Liver (tissue), 10 donors: ENCODE measurements around the gene ZNF783. TPM values are rescaled to one million over a fixed set of nuclear protein-coding genes. Genes with fewer than 3 reads are reported as not detected.

Experiments
- DNase-seq: peaks from one replicate; pipeline ENCODE4 v3.0.0-alpha.2; 2017; ENCODE audit warnings: low spot score
- H3K27ac ChIP-seq, 2 donors: one replicate each; pipeline ENCODE4 v1.7.0; 2013; ENCODE audit warnings: inconsistent platforms in 2 of 2, low read length in 2 of 2, control low read depth in 1 of 2, low read depth in 1 of 2, mild to moderate bottlenecking in 1 of 2
- H3K27me3 ChIP-seq, 4 donors: one replicate each; pipeline versions ENCODE4 v1.6.1 to v1.7.0; 2013; ENCODE audit warnings: low read length in 3 of 4, inconsistent platforms in 1 of 4, mild to moderate bottlenecking in 1 of 4, moderate library complexity in 1 of 4; ENCODE audit not compliant: control insufficient read depth in 4 of 4, insufficient read depth in 4 of 4
- H3K36me3 ChIP-seq, 4 donors: one replicate each; pipeline versions ENCODE4 v1.6.1 to v1.7.0; 2013; ENCODE audit warnings: low read length in 3 of 4, mild to moderate bottlenecking in 3 of 4, low read depth in 1 of 4, moderate library complexity in 1 of 4; ENCODE audit not compliant: control insufficient read depth in 4 of 4, insufficient read depth in 3 of 4
- H3K4me1 ChIP-seq, 4 donors: one replicate each; pipeline versions ENCODE4 v1.6.1 to v1.7.0; 2013; ENCODE audit warnings: low read length in 3 of 4, mild to moderate bottlenecking in 3 of 4, moderate library complexity in 1 of 4; ENCODE audit not compliant: control insufficient read depth in 4 of 4, insufficient read depth in 4 of 4
- H3K4me3 ChIP-seq, 3 donors: one replicate each; pipeline versions ENCODE4 v1.6.1 to v1.7.0; 2013; ENCODE audit warnings: low read length in 3 of 3, control low read depth in 1 of 3, low read depth in 1 of 3, mild to moderate bottlenecking in 1 of 3
- H3K9ac ChIP-seq, 2 donors: one replicate each; pipeline ENCODE4 v1.7.0; 2013; ENCODE audit warnings: low read length in 2 of 2, mild to moderate bottlenecking in 2 of 2, moderate library complexity in 2 of 2, control low read depth in 1 of 2, low read depth in 1 of 2
- H3K9me3 ChIP-seq, 4 donors: one replicate each; pipeline versions ENCODE4 v1.6.1 to v1.7.0; 2013; ENCODE audit warnings: low read length in 3 of 4; ENCODE audit not compliant: control insufficient read depth in 4 of 4
- EGR1 ChIP-seq, 2 donors: IDR thresholded peaks; 2 replicates each; pipeline ENCODE4 v1.6.1; 2016 to 2018; ENCODE audit warnings: antibody characterized with exemption in 2 of 2, low read depth in 2 of 2
- FOXA2 ChIP-seq: IDR thresholded peaks from 2 replicates; pipeline ENCODE4 v1.6.1; 2016; ENCODE audit warnings: antibody characterized with exemption
- GABPA ChIP-seq, 2 donors: IDR thresholded peaks in 1 of 2; conservative IDR thresholded peaks in 1 of 2; 2 replicates each; pipeline ENCODE4 v1.6.1; 2016; ENCODE audit warnings: antibody characterized with exemption in 2 of 2, mild to moderate bottlenecking in 1 of 2, moderate library complexity in 1 of 2
- HNF4A ChIP-seq, 2 donors: conservative IDR thresholded peaks; 2 replicates each; pipeline ENCODE4 v1.6.1; 2016; ENCODE audit warnings: antibody characterized with exemption in 2 of 2, mild to moderate bottlenecking in 2 of 2
- HNF4G ChIP-seq: IDR thresholded peaks from 2 replicates; pipeline ENCODE4 v1.6.1; 2016; ENCODE audit warnings: antibody characterized with exemption
- JUND ChIP-seq, 2 donors: IDR thresholded peaks; 2 replicates each; pipeline ENCODE4 v1.6.1; 2016; ENCODE audit warnings: antibody characterized with exemption in 2 of 2
- NR2F2 ChIP-seq: IDR thresholded peaks from 2 replicates; pipeline ENCODE4 v1.6.1; 2016; ENCODE audit warnings: antibody characterized with exemption
- RAD21 ChIP-seq, 2 donors: IDR thresholded peaks; 2 replicates each; pipeline ENCODE4 v1.6.1; 2016; ENCODE audit warnings: antibody characterized with exemption in 2 of 2, mild to moderate bottlenecking in 2 of 2
- REST ChIP-seq: IDR thresholded peaks from 2 replicates; pipeline ENCODE4 v1.6.1; 2016; ENCODE audit warnings: antibody characterized with exemption, mild to moderate bottlenecking
- SP1 ChIP-seq: IDR thresholded peaks from 2 replicates; pipeline ENCODE4 v1.6.1; 2018; ENCODE audit warnings: antibody characterized with exemption, mild to moderate bottlenecking
- TAF1 ChIP-seq: conservative IDR thresholded peaks from 2 replicates; pipeline ENCODE4 v1.6.1; 2016; ENCODE audit warnings: antibody characterized with exemption, mild to moderate bottlenecking
- YY1 ChIP-seq: IDR thresholded peaks from 2 replicates; pipeline ENCODE4 v1.6.1; 2016; ENCODE audit warnings: antibody characterized with exemption, mild to moderate bottlenecking
- WGBS: extraction: QIAGEN DNeasy Blood & Tissue Kit; methylation state at CpG from one replicate; pipeline ENCODE4 v1.1.7; 2013; 5-methylcytosine and 5-hydroxymethylcytosine counted together
- polyA plus RNA-seq, 2 donors: library from polyadenylated mRNA; stranded (reverse) in 1 of 2; unstranded in 1 of 2; fragments of 200-250 nt in 1 of 2; fragments of >200 nt in 1 of 2; fragmentation: Nextera tagmentation in 1 of 2; extraction: Ambion mirVana in 1 of 2; gene quantifications; one replicate each; pipeline versions ENCODE4 v1.2.1 to v1.2.3, GENCODE V29; 2013 to 2015
- small RNA-seq: library from RNA; depleted of rRNA; stranded (forward); fragments of <200 nt; gene quantifications from one replicate; pipeline ENCODE3, GENCODE V24; 2014
- total RNA-seq, 2 donors: library from RNA; depleted of rRNA; stranded (reverse); fragments of >200 nt; gene quantifications; one replicate each; pipeline ENCODE4 v1.2.3, GENCODE V29; 2014
- donor health status: healthy.
- donor health status: healthy.
- donor health status: healthy.
- donor health status: healthy.
- donor health status: healthy.

Gene ZNF783
- total and polyA plus RNA-seq, 4 donors, result 1.5 to 4.3 (median 1.8) TPM

- TF ChIP-seq GABPA (IDR thresholded peaks at IDR 0.05 in 1 of 2, conservative IDR thresholded peaks at IDR 0.05 in 1 of 2), result no peak
- TF ChIP-seq RAD21 (IDR thresholded peaks at IDR 0.05), result no peak
- no peak for TF ChIP-seq HNF4A (conservative IDR thresholded peaks at IDR 0.05)
- TF ChIP-seq HNF4G, result no peak
- TF ChIP-seq FOXA2, result no peak
- TF ChIP-seq EGR1 (IDR thresholded peaks at IDR 0.05; ENCODE audit: low read depth in 2 of 2), result no peak
- TF ChIP-seq YY1, result no peak
- TF ChIP-seq TAF1, result no peak
- TF ChIP-seq SP1, result no peak
- no peak for TF ChIP-seq JUND (IDR thresholded peaks at IDR 0.05)
- no peak for TF ChIP-seq NR2F2
- no peak for TF ChIP-seq REST
- Histone ChIP-seq H3K9me3 (no peaks in the 10 kb centered on the region), H3K27me3 (no peaks in the 10 kb centered on the region), H3K36me3 (no peaks in the 10 kb centered on the region), H3K27ac (no peak overlapping the region), H3K4me3 (no peak overlapping the region), H3K4me1 (peaks cover 11 to 26% (median 16%) of the 10 kb centered on the region in 4 donors), H3K9ac (no peak overlapping the region)
- no peak for DNase-seq
- WGBS, result 87% methylated on average over 2 of the region's 2 CpGs
These were observed 72.2 kb downstream of the ZNF783 start for GRCh38 chr7:149334219-149334618.

Small RNA genes lying within 50 kb of the gene (small RNA-seq; reads per million reads assigned to genes)
- not detected for gene AC004941.2

Other genes with a start within 250 kb of the ZNF783 start
- 100 to 1,000 TPM; 201 to 502 TPM for gene PDIA4, start 233.7 kb upstream of the ZNF783 start, total RNA-seq
- gene PDIA4, start 233.7 kb upstream of the ZNF783 start, polyA plus RNA-seq, result 100 to 1,000 TPM; 133 to 265 TPM
- 1 to 10 TPM; 2.3 to 5.9 TPM for gene ZNF786, start 171.5 kb upstream of the ZNF783 start, total RNA-seq
- 1 to 10 TPM; 1.0 to 2.3 TPM for gene ZNF786, start 171.5 kb upstream of the ZNF783 start, polyA plus RNA-seq
- gene ZNF425, start 135.9 kb upstream of the ZNF783 start, total RNA-seq, result under 1 TPM; 0.84 to 0.98 TPM
- under 1 TPM; 0.25 to 0.32 TPM for gene ZNF425, start 135.9 kb upstream of the ZNF783 start, polyA plus RNA-seq
- gene ZNF398, start 114.7 kb upstream of the ZNF783 start, total RNA-seq, result 1 to 10 TPM; 6.3 to 7.8 TPM
- gene ZNF398, start 114.7 kb upstream of the ZNF783 start, polyA plus RNA-seq, result 1 to 10 TPM; 1.5 to 2.6 TPM
- gene ZNF282, start 66.7 kb upstream of the ZNF783 start, total RNA-seq, result 10 to 100 TPM; 13.8 to 78.6 TPM
- 10 to 100 TPM in 1 of 2 donors, 1 to 10 TPM in 1; 2.0 to 12.4 TPM for gene ZNF282, start 66.7 kb upstream of the ZNF783 start, polyA plus RNA-seq
- 1 to 10 TPM; 3.5 to 4.9 TPM for gene ZNF212, start 22.5 kb upstream of the ZNF783 start, total RNA-seq
- 1 to 10 TPM; 3.4 to 3.9 TPM for gene ZNF212, start 22.5 kb upstream of the ZNF783 start, polyA plus RNA-seq
- 1 to 10 TPM; 3.8 to 4.3 TPM for gene ZNF777, start 198.9 kb downstream of the ZNF783 start, total RNA-seq
- gene ZNF777, start 198.9 kb downstream of the ZNF783 start, polyA plus RNA-seq, result 1 to 10 TPM in 1 of 2 donors, under 1 TPM in 1; 0.22 to 5.7 TPM
- 10 to 100 TPM in 1 of 2 donors, 1 to 10 TPM in 1; 10.0 to 13.5 TPM for gene ZNF746, start 235.6 kb downstream of the ZNF783 start, total RNA-seq
- gene ZNF746, start 235.6 kb downstream of the ZNF783 start, polyA plus RNA-seq, result 1 to 10 TPM; 3.8 to 8.5 TPM